ENCODE data around the gene EXD3. TPM values are rescaled to one million over a fixed set of nuclear protein-coding genes. Genes with fewer than 3 reads are reported as not detected.

Gene EXD3
- total and polyA plus RNA-seq, 2 of the 4 experiments (the other 2 are of a cell fraction) = 1.1 to 7.4 TPM

DNA sequence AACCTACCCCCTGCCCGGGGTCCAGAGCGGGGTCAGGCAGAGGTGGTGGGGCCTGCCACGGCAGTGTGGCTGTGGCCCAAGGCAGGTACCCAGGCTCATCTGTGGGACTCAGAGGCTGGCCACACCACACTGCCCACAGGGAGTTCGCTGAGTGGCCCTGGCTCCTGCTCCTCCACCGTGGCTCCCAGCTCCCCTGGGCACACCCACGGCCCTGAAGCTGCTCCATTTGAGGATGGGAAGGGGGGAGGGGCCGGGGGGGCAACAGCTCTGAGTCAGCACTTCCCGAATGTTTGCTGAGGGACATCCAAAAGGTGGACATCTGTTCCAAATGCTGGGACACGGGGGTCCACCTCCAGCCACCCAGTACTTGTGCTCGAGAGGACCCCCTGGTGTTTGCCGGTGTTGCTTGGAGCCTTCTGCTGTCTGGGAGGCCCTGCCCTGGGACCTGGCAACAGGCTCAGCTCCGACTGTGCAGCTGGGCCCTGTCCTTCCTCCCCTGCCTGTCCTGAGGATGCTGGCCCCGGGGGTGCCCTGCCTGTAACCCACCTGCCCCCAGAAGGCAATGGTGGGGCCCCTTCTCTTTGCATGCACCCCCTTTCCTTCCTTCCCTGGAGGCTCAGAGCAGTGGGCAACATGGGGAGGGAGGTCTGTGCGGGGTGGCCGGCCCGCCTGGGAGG is 118.4 kb downstream of the EXD3 start:
- no peak overlapping the region for H3K14ac ChIP-seq (replicated peaks; ENCODE audit: low read depth, low read length)
- ChIA-PET POLR2A (ENCODE audit: unreplicated experiment) (no interaction called here), CTCF (interaction anchor here (0.7 kb wide), 1 partner anchor 19 kb away, joined by 3 read pairs; no protein-coding TSS in a partner anchor)
- in situ Hi-C loops (cut with MboI; ENCODE audit: low sequenced_read_pairs) (no loop called here), intact Hi-C loops (cut with micrococcal nuclease) (no loop called here), dilution Hi-C loops (cut with HindIII; ENCODE audit: low sequenced_read_pairs, unreplicated experiment) (no loop called here)
- H3K56ac ChIP-seq (ENCODE audit: extremely low read depth, insufficient read depth, low read length) = no peak overlapping the region
- no peak overlapping the region for H4K91ac ChIP-seq (ENCODE audit: insufficient read depth, low read depth, low read length)
- BruUV-seq (replicated peaks) = no TSS peak
- H2AFZ ChIP-seq (replicated peaks; ENCODE audit: low read length, poor library complexity) = no peak overlapping the region
- H3K9me1 ChIP-seq (ENCODE audit: insufficient read depth, low read length) = no peaks in the 10 kb centered on the region
- peaks cover 11% of the 10 kb centered on the region for H3K27me3 ChIP-seq (ENCODE audit: control insufficient read depth, insufficient read depth, low read length)
- no peaks in the 10 kb centered on the region for H3K79me1 ChIP-seq (ENCODE audit: low read depth in 1 of 2, low read length in 2 of 2)
- H3K4ac ChIP-seq (ENCODE audit: low read depth, low read length) = no peak overlapping the region
- H4K8ac ChIP-seq (ENCODE audit: low read depth in 2 of 2, low read length in 2 of 2) = no peak overlapping the region
- H2BK15ac ChIP-seq (ENCODE audit: low read depth, low read length) = no peak overlapping the region
- TF ChIP-seq CHD1 (IDR thresholded peaks at IDR 0.05; ENCODE audit: low read depth, low read length) = no peak
- no peak for TF ChIP-seq RFX5 (IDR thresholded peaks at IDR 0.05; ENCODE audit: low read depth, low read length)
- TF ChIP-seq, protein P1, sequence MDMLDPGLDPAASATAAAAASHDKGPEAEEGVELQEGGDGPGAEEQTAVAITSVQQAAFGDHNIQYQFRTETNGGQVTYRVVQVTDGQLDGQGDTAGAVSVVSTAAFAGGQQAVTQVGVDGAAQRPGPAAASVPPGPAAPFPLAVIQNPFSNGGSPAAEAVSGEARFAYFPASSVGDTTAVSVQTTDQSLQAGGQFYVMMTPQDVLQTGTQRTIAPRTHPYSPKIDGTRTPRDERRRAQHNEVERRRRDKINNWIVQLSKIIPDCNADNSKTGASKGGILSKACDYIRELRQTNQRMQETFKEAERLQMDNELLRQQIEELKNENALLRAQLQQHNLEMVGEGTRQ (IDR thresholded peaks at IDR 0.05; ENCODE audit: low read depth, low read length) = no peak
- 0 out of 2 replicates have a peak, but pooled peaks have one; percentile 10 for TF ChIP-seq MAFK (IDR thresholded peaks at IDR 0.05; ENCODE audit: low read depth, low read length)
- no peak for TF ChIP-seq MXI1 (IDR thresholded peaks at IDR 0.05; ENCODE audit: borderline replicate concordance, low read depth, low read length)
- TF ChIP-seq MAZ (IDR thresholded peaks at IDR 0.05; ENCODE audit: borderline replicate concordance, low read depth, low read length) = no peak
- no peak for TF ChIP-seq BHLHE40 (IDR thresholded peaks at IDR 0.05; ENCODE audit: low read depth, low read length)
- no peak for TF ChIP-seq CEBPB (IDR thresholded peaks at IDR 0.05; ENCODE audit: low read depth, low read length)
- TF ChIP-seq, protein P2, sequence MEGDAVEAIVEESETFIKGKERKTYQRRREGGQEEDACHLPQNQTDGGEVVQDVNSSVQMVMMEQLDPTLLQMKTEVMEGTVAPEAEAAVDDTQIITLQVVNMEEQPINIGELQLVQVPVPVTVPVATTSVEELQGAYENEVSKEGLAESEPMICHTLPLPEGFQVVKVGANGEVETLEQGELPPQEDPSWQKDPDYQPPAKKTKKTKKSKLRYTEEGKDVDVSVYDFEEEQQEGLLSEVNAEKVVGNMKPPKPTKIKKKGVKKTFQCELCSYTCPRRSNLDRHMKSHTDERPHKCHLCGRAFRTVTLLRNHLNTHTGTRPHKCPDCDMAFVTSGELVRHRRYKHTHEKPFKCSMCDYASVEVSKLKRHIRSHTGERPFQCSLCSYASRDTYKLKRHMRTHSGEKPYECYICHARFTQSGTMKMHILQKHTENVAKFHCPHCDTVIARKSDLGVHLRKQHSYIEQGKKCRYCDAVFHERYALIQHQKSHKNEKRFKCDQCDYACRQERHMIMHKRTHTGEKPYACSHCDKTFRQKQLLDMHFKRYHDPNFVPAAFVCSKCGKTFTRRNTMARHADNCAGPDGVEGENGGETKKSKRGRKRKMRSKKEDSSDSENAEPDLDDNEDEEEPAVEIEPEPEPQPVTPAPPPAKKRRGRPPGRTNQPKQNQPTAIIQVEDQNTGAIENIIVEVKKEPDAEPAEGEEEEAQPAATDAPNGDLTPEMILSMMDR (conservative IDR thresholded peaks at IDR 0.05; ENCODE audit: low read depth, low read length) = peak; percentile 15; the same call in 1 of the 2 replicates
- no peak for TF ChIP-seq POLR2A (IDR thresholded peaks at IDR 0.05; ENCODE audit: low read depth, low read length)
- TF ChIP-seq RCOR1 (IDR thresholded peaks at IDR 0.05; ENCODE audit: insufficient replicate concordance, low read length) = no peak
- TF ChIP-seq, protein P3, sequence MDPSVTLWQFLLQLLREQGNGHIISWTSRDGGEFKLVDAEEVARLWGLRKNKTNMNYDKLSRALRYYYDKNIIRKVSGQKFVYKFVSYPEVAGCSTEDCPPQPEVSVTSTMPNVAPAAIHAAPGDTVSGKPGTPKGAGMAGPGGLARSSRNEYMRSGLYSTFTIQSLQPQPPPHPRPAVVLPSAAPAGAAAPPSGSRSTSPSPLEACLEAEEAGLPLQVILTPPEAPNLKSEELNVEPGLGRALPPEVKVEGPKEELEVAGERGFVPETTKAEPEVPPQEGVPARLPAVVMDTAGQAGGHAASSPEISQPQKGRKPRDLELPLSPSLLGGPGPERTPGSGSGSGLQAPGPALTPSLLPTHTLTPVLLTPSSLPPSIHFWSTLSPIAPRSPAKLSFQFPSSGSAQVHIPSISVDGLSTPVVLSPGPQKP (IDR thresholded peaks at IDR 0.05; ENCODE audit: borderline replicate concordance, low read depth, low read length) = no peak
- H3K4me2 ChIP-seq (ENCODE audit: low read depth, low read length) = no peak overlapping the region
- H4K5ac ChIP-seq (ENCODE audit: low read depth, low read length) = no peak overlapping the region
- no peak overlapping the region for H3K4me3 ChIP-seq (ENCODE audit: insufficient read depth, low read depth, low read length)
- H2AK9ac ChIP-seq (replicated peaks; ENCODE audit: low read depth, low read length, poor library complexity) = peak overlapping the region; percentile 16
- no peaks in the 10 kb centered on the region for H3K36me3 ChIP-seq (ENCODE audit: control insufficient read depth, insufficient read depth, low read length)
- no peak overlapping the region for H3K23ac ChIP-seq (ENCODE audit: low read depth, low read length)
- no peak overlapping the region for H2AK5ac ChIP-seq (ENCODE audit: low read depth, low read length)
- H2BK20ac ChIP-seq (ENCODE audit: low read depth, low read length) = no peak overlapping the region
- no peak overlapping the region for H3K18ac ChIP-seq (ENCODE audit: low read depth, low read length)
- no peak overlapping the region for H3K9ac ChIP-seq (ENCODE audit: low read depth, low read length)
- no peak overlapping the region for H2BK5ac ChIP-seq (ENCODE audit: low read depth, low read length, poor library complexity, severe bottlenecking)
- no peaks in the 10 kb centered on the region for H3K9me3 ChIP-seq (ENCODE audit: control insufficient read depth, insufficient read depth, low read length)
- no peak overlapping the region for H3K27ac ChIP-seq (ENCODE audit: insufficient read depth, low read length)
- H4K20me1 ChIP-seq (ENCODE audit: insufficient read depth, low read length) = peaks cover 4% of the 10 kb centered on the region; the same call in 1 of the 2 replicates
- H2BK120ac ChIP-seq (ENCODE audit: low read depth, low read length) = no peak overlapping the region
- H3K4me1 ChIP-seq (ENCODE audit: control insufficient read depth, insufficient read depth, low read length) = peaks cover 3% of the 10 kb centered on the region
- no peak for DNase-seq
- no peak for ATAC-seq (ENCODE audit: low read depth)
- WGBS, 2 experiments (ENCODE audit: extremely low coverage in 2 of 2, insufficient read length in 1 of 2) = 78% methylated on average over 3 of the region's 16 CpGs; no CpG with 5 or more reads in 1 of the 2 experiments

All from IMR-90 (cell line).